C1 segment of cervical spinal cord (tissue), 14 donors: Measurements from ENCODE around the gene TUBG1.

Source experiments
- DNase-seq, 14 donors: peaks; one replicate each; lab custom pipeline; 2025; lab: John Stamatoyannopoulos, UW

Gene TUBG1

GRCh38 chr17:42609182-42609813 is at the start of gene TUBG1, which contains the start of gene RETREG3:
Gene TUBG1, plus strand, starts transcription at chr17:42609683. Its CDS starts 55 bp downstream, at chr17:42609738.
Gene RETREG3, minus strand, starts transcription at chr17:42609374. Its CDS starts 50 bp downstream, at chr17:42609324.
- peak; percentile 64 to 99 (median 98) for DNase-seq

GRCh38 chr17:42560246-42560645 is 49.2 kb upstream of the TUBG1 start:
- no peak for DNase-seq

GRCh38 chr17:42561897-42562387 is 47.5 kb upstream of the TUBG1 start, which contains the start of gene COASY:
Gene COASY, plus strand, starts transcription at chr17:42562148. Its CDS starts 475 bp downstream, at chr17:42562623.
- peak; percentile 23 to 93 (median 90) for DNase-seq

GRCh38 chr17:42562388-42563142 is 46.9 kb upstream of the TUBG1 start:
- peak in 1 of 14 donors; percentile 26 for DNase-seq

GRCh38 chr17:42563143-42563509 is 46.4 kb upstream of the TUBG1 start:
- DNase-seq, result no peak

- DNase-seq, result no peak
These were observed 45.9 kb upstream of the TUBG1 start for GRCh38 chr17:42563543-42563942.

- DNase-seq, result no peak
These were observed 45.5 kb upstream of the TUBG1 start for GRCh38 chr17:42563950-42564349.

- DNase-seq, result no peak
These were observed 44.5 kb upstream of the TUBG1 start for GRCh38 chr17:42564815-42565522.

- DNase-seq, result no peak
These were observed 43.8 kb upstream of the TUBG1 start for GRCh38 chr17:42565523-42566214.

GRCh38 chr17:42566215-42566882 is 43.1 kb upstream of the TUBG1 start:
- no peak for DNase-seq

- DNase-seq, result peak; percentile 68 to 93 (median 84)
These were observed 42.5 kb upstream of the TUBG1 start, which contains the start of gene MLX for GRCh38 chr17:42566883-42567573. Gene MLX, plus strand, starts transcription at chr17:42567100. Its CDS starts 25 bp downstream, at chr17:42567125.

- no peak for DNase-seq
These were observed 41.0 kb upstream of the TUBG1 start for GRCh38 chr17:42568341-42569111.

- no peak for DNase-seq
These were observed 37.9 kb upstream of the TUBG1 start for GRCh38 chr17:42571435-42572225.

- no peak for DNase-seq
These were observed 36.4 kb upstream of the TUBG1 start for GRCh38 chr17:42573095-42573494.

- DNase-seq, result no peak
These were observed 35.0 kb upstream of the TUBG1 start for GRCh38 chr17:42574463-42574862.

GRCh38 chr17:42577140-42577531 is 32.3 kb upstream of the TUBG1 start:
- DNase-seq, result no peak

GRCh38 chr17:42577532-42578281 is 31.8 kb upstream of the TUBG1 start, which contains the start of gene PSMC3IP:
Gene PSMC3IP, minus strand, starts transcription at chr17:42577729. Its CDS starts 43 bp downstream, at chr17:42577686.
- peak; percentile 42 to 95 (median 91) for DNase-seq
